Measurements from ENCODE around the gene SGPL1.

Gene SGPL1

GRCh38 chr10:70890917-70891431, 75.2 kb downstream of the SGPL1 start:
- Histone ChIP-seq H3K27ac (replicated peaks) (no peak overlapping the region), H3K27me3 (ENCODE audit: insufficient read depth, poor library complexity, severe bottlenecking) (no peaks in the 10 kb centered on the region), H3K4me3 (replicated peaks; ENCODE audit: insufficient read depth, low read length) (no peak overlapping the region)
- TF ChIP-seq SPI1 (IDR thresholded peaks at IDR 0.05; ENCODE audit: borderline replicate concordance, low read depth) (no peak), REST (IDR thresholded peaks at IDR 0.05; ENCODE audit: insufficient replicate concordance, low read depth) (no peak), POLR2AphosphoS5 (IDR thresholded peaks at IDR 0.05; ENCODE audit: low read depth) (no peak), GABPA (IDR thresholded peaks at IDR 0.05; ENCODE audit: low read depth) (no peak), CTCF (IDR thresholded peaks at IDR 0.05; ENCODE audit: insufficient read depth, low read length) (no peak)
- DNase-seq (ENCODE audit: low read depth in 1 of 2, low spot score in 1 of 2), result no peak

- DNase-seq (ENCODE audit: low read depth in 1 of 2, low spot score in 1 of 2), result no peak
- H3K27me3 ChIP-seq (ENCODE audit: insufficient read depth, poor library complexity, severe bottlenecking), result no peaks in the 10 kb centered on the region
- H3K4me3 ChIP-seq (replicated peaks; ENCODE audit: insufficient read depth, low read length), result no peak overlapping the region
- no peak for TF ChIP-seq REST (IDR thresholded peaks at IDR 0.05; ENCODE audit: insufficient replicate concordance, low read depth)
- TF ChIP-seq GABPA (IDR thresholded peaks at IDR 0.05; ENCODE audit: low read depth), result no peak
- no peak for TF ChIP-seq POLR2AphosphoS5 (IDR thresholded peaks at IDR 0.05; ENCODE audit: low read depth)
- no peak for TF ChIP-seq CTCF (IDR thresholded peaks at IDR 0.05; ENCODE audit: insufficient read depth, low read length)
- TF ChIP-seq SPI1 (IDR thresholded peaks at IDR 0.05; ENCODE audit: borderline replicate concordance, low read depth), result no peak
- no peak overlapping the region for H3K27ac ChIP-seq (replicated peaks)
Measured at GRCh38 chr10:70891627-70892026, 75.9 kb downstream of the SGPL1 start.

- DNase-seq (ENCODE audit: low read depth in 1 of 2, low spot score in 1 of 2), result no peak
- Histone ChIP-seq H3K4me3 (replicated peaks; ENCODE audit: insufficient read depth, low read length) (no peak overlapping the region), H3K27ac (replicated peaks) (no peak overlapping the region), H3K27me3 (ENCODE audit: insufficient read depth, poor library complexity, severe bottlenecking) (no peaks in the 10 kb centered on the region)
- no peak for TF ChIP-seq REST (IDR thresholded peaks at IDR 0.05; ENCODE audit: insufficient replicate concordance, low read depth)
- TF ChIP-seq SPI1 (IDR thresholded peaks at IDR 0.05; ENCODE audit: borderline replicate concordance, low read depth), result no peak
- TF ChIP-seq CTCF (IDR thresholded peaks at IDR 0.05; ENCODE audit: insufficient read depth, low read length), result no peak
- TF ChIP-seq POLR2AphosphoS5 (IDR thresholded peaks at IDR 0.05; ENCODE audit: low read depth), result no peak
- TF ChIP-seq GABPA (IDR thresholded peaks at IDR 0.05; ENCODE audit: low read depth), result no peak
Measured at GRCh38 chr10:70892631-70893030, 76.9 kb downstream of the SGPL1 start.
